H9 (cell line): ENCODE data around the gene ZSWIM3. TPM values are rescaled to one million over a fixed set of nuclear protein-coding genes. Genes with fewer than 3 reads are reported as not detected.

ENCODE experiments used
- DNase-seq: peaks from one replicate; pipeline ENCODE4 v3.0.0-alpha.2; 2017
- H2AFZ ChIP-seq: one replicate; pipeline ENCODE4 v1.6.1; 2013; ENCODE audit warnings: mild to moderate bottlenecking, low read length, control low read depth, moderate library complexity
- H2AK5ac ChIP-seq: 2 replicates; pipeline ENCODE4 v1.6.1; 2013; ENCODE audit warnings: low read length, control low read depth, mixed read lengths; ENCODE audit not compliant: insufficient read length
- H2BK120ac ChIP-seq: one replicate; pipeline ENCODE4 v1.6.1; 2013; ENCODE audit warnings: low read depth, mild to moderate bottlenecking, low read length, control low read depth, inconsistent platforms; ENCODE audit not compliant: poor library complexity, severe bottlenecking
- H2BK12ac ChIP-seq: 2 replicates; pipeline ENCODE4 v1.6.1; 2013; ENCODE audit warnings: low read length, control low read depth, mixed read lengths, low read depth; ENCODE audit not compliant: insufficient read length
- H2BK15ac ChIP-seq: 2 replicates; pipeline ENCODE4 v1.6.1; 2013; ENCODE audit warnings: low read depth, low read length, control low read depth
- H2BK20ac ChIP-seq: one replicate; pipeline ENCODE4 v1.6.1; 2013; ENCODE audit warnings: low read depth, mild to moderate bottlenecking, low read length, control low read depth, inconsistent platforms; ENCODE audit not compliant: poor library complexity, severe bottlenecking
- H2BK5ac ChIP-seq: 2 replicates; pipeline ENCODE4 v1.6.1; 2013; ENCODE audit warnings: low read length, control low read depth, mixed read lengths; ENCODE audit not compliant: insufficient read length
- H3K14ac ChIP-seq: 2 replicates; pipeline ENCODE4 v1.6.1; 2013; ENCODE audit warnings: low read length, control low read depth; ENCODE audit not compliant: insufficient read depth
- H3K18ac ChIP-seq: 2 replicates; pipeline ENCODE4 v1.6.1; 2013; ENCODE audit warnings: low read depth, mild to moderate bottlenecking, mixed read lengths, low read length, control low read depth; ENCODE audit not compliant: insufficient read length
- H3K23ac ChIP-seq: 2 replicates; pipeline ENCODE4 v1.6.1; 2013; ENCODE audit warnings: low read length, control low read depth, mixed read lengths, low read depth; ENCODE audit not compliant: insufficient read length
- H3K23me2 ChIP-seq: 2 replicates; pipeline ENCODE4 v1.6.1; 2013; ENCODE audit warnings: low read depth, mild to moderate bottlenecking, mixed read lengths, low read length, control low read depth; ENCODE audit not compliant: insufficient read length, poor library complexity, severe bottlenecking
- H3K27ac ChIP-seq: 2 replicates; pipeline ENCODE4 v1.5.1; 2013; ENCODE audit warnings: low read length, control low read depth, mixed read lengths, low read depth; ENCODE audit not compliant: insufficient read length
- H3K27me3 ChIP-seq: 2 replicates; pipeline ENCODE4 v1.6.1; 2013; ENCODE audit warnings: low read length, control low read depth, inconsistent platforms; ENCODE audit not compliant: insufficient read depth
- H3K4ac ChIP-seq: 2 replicates; pipeline ENCODE4 v1.6.1; 2013; ENCODE audit warnings: low read depth, mild to moderate bottlenecking, control low read depth, inconsistent platforms, low read length, moderate library complexity
- H3K4me1 ChIP-seq: 2 replicates; pipeline ENCODE4 v1.6.1; 2013; ENCODE audit warnings: low read length, control low read depth, inconsistent platforms; ENCODE audit not compliant: insufficient read depth
- H3K4me2 ChIP-seq: 2 replicates; pipeline ENCODE4 v1.6.1; 2013; ENCODE audit warnings: low read length, control low read depth, mixed read lengths; ENCODE audit not compliant: insufficient read length, insufficient read depth
- H3K56ac ChIP-seq: 2 replicates; pipeline ENCODE4 v1.6.1; 2013; ENCODE audit warnings: low read depth, mild to moderate bottlenecking, mixed read lengths, low read length, control low read depth; ENCODE audit not compliant: insufficient read length
- H3K79me1 ChIP-seq: 2 replicates; pipeline ENCODE4 v1.6.1; 2013; ENCODE audit warnings: low read depth, mild to moderate bottlenecking, moderate library complexity, low read length, control low read depth, inconsistent platforms; ENCODE audit not compliant: insufficient read depth, poor library complexity, severe bottlenecking
- H3K79me2 ChIP-seq: 2 replicates; pipeline ENCODE4 v1.6.1; 2013; ENCODE audit warnings: low read length, control low read depth, inconsistent platforms; ENCODE audit not compliant: insufficient read depth
- H3K9ac ChIP-seq: 2 replicates; pipeline ENCODE4 v1.6.1; 2013; ENCODE audit warnings: low read length, control low read depth, mixed read lengths; ENCODE audit not compliant: insufficient read length; ENCODE audit errors: extremely low read depth
- H3K9me3 ChIP-seq: one replicate; pipeline ENCODE4 v1.6.1; 2013; ENCODE audit warnings: low read depth, low read length, inconsistent platforms; ENCODE audit not compliant: control insufficient read depth
- H3T11ph ChIP-seq: one replicate; pipeline ENCODE4 v1.6.1; 2013; ENCODE audit warnings: mild to moderate bottlenecking, low read length, control low read depth, inconsistent platforms
- H4K20me1 ChIP-seq: one replicate; pipeline ENCODE4 v1.6.1; 2013; ENCODE audit not compliant: control insufficient read depth, insufficient read length, insufficient read depth
- H4K5ac ChIP-seq: 2 replicates; pipeline ENCODE4 v1.6.1; 2013; ENCODE audit warnings: low read depth, mild to moderate bottlenecking, mixed read lengths, low read length, control low read depth; ENCODE audit not compliant: insufficient read length
- H4K8ac ChIP-seq: replicated peaks from 2 replicates; pipeline ENCODE4 v1.6.1; 2013; ENCODE audit warnings: low read length, control low read depth, mixed read lengths, low read depth; ENCODE audit not compliant: insufficient read length
- H4K91ac ChIP-seq: 2 replicates; pipeline ENCODE4 v1.6.1; 2013; ENCODE audit warnings: low read depth, mild to moderate bottlenecking, moderate library complexity, mixed read lengths, low read length, control low read depth; ENCODE audit not compliant: insufficient read length
- H3K27ac Mint-ChIP-seq, 3 experiments: 2 replicates in 2 of 3; 3 replicates in 1 of 3; pipeline ENCODE4 v1.8.0; 2020 to 2021; ENCODE audit warnings: mixed read lengths in 3 of 3, mild to moderate bottlenecking in 1 of 3, moderate library complexity in 1 of 3
- H3K27me3 Mint-ChIP-seq: 2 replicates; pipeline ENCODE4 v1.8.0; 2021; ENCODE audit warnings: low read depth, mild to moderate bottlenecking, moderate library complexity, mixed read lengths
- H3K36me3 Mint-ChIP-seq, 3 experiments: 2 replicates in 2 of 3; 3 replicates in 1 of 3; pipeline ENCODE4 v1.8.0; 2020 to 2021; ENCODE audit warnings: low read depth in 3 of 3, mixed read lengths in 3 of 3; ENCODE audit not compliant: insufficient read depth in 1 of 3
- H3K4me1 Mint-ChIP-seq, 2 experiments: 2 replicates each; pipeline ENCODE4 v1.8.0; 2020; ENCODE audit warnings: mixed read lengths in 2 of 2
- H3K4me3 Mint-ChIP-seq, 2 experiments: 2 replicates in 1 of 2; 3 replicates in 1 of 2; pipeline ENCODE4 v1.8.0; 2020 to 2021; ENCODE audit warnings: mild to moderate bottlenecking in 2 of 2, mixed read lengths in 2 of 2, moderate library complexity in 1 of 2
- H3K9me3 Mint-ChIP-seq, 2 experiments: 2 replicates in 1 of 2; 3 replicates in 1 of 2; pipeline ENCODE4 v1.8.0; 2020; ENCODE audit warnings: mild to moderate bottlenecking in 2 of 2, mixed read lengths in 2 of 2, moderate library complexity in 1 of 2
- CTCF ChIP-seq: fragments of 200-600 bp; sonication (generic); conservative IDR thresholded peaks from 3 replicates; pipeline ENCODE4 v1.8.0; 2021; ENCODE audit warnings: antibody characterized with exemption, mild to moderate bottlenecking
- WGBS: extraction: QIAGEN DNeasy Blood & Tissue Kit; methylation state at CpG from one replicate; pipeline ENCODE4 v1.1.7; 2013; ENCODE audit warnings: missing lambda C conversion rate, low lambda C conversion rate, mixed read lengths; ENCODE audit not compliant: insufficient read length; ENCODE audit errors: extremely low coverage; 5-methylcytosine and 5-hydroxymethylcytosine counted together
- total RNA-seq: library from RNA; stranded (reverse); gene quantifications from 2 replicates; pipeline ENCODE4 v1.2.1, GENCODE V29; 2021

Gene ZSWIM3
- total RNA-seq, 1 experiment from 2014 or later: 8.0 TPM

- Histone ChIP-seq H3K79me1 (no peaks in the 10 kb centered on the region), H3K9ac (no peak overlapping the region), H3K23me2 (no peaks in the 10 kb centered on the region), H3K79me2 (no peaks in the 10 kb centered on the region), H3K4me1 (no peaks in the 10 kb centered on the region), H2BK5ac (no peak overlapping the region), H2BK120ac (no peak overlapping the region), H4K5ac (no peak overlapping the region), H3K27me3 (no peaks in the 10 kb centered on the region), H4K91ac (no peak overlapping the region), H2BK20ac (no peak overlapping the region), H3K14ac (no peak overlapping the region), H3K18ac (no peak overlapping the region), H3K9me3 (no peaks in the 10 kb centered on the region), H2BK12ac (no peak overlapping the region), H3K4ac (no peak overlapping the region), H2AK5ac (no peak overlapping the region), H4K20me1 (no peaks in the 10 kb centered on the region), H3K4me2 (no peak overlapping the region), H3K27ac (no peak overlapping the region), H2AFZ (no peak overlapping the region), H3T11ph (no peak overlapping the region), H3K23ac (no peak overlapping the region), H3K56ac (no peak overlapping the region), H4K8ac (no peak overlapping the region), H2BK15ac (no peak overlapping the region)
- H3K9me3 Mint-ChIP-seq: no peaks in the 10 kb centered on the region
- no peak for DNase-seq
- H3K27ac Mint-ChIP-seq: no peak overlapping the region
- H3K4me3 Mint-ChIP-seq: no peak overlapping the region
- H3K27me3 Mint-ChIP-seq: peaks cover 4% of the 10 kb centered on the region
- no peaks in the 10 kb centered on the region for H3K36me3 Mint-ChIP-seq
- H3K4me1 Mint-ChIP-seq: peaks cover 7 to 13% of the 10 kb centered on the region in 2 experiments; a peak in 3 of 4 replicates
- no peak for TF ChIP-seq CTCF
- WGBS: no CpG with 5 or more reads among the region's 5 CpGs
Observed at GRCh38 chr20:45917790-45918141, 60.4 kb downstream of the ZSWIM3 start.
